HEK293T (cell line): Measurements from ENCODE around the gene PAGR1.
A peak's percentile ranks its signal among the peaks of the same experiment; 100 is the strongest.

Source experiments
- CTCF ChIA-PET: fragments of 350-600 bp; formaldehyde crosslinking; extraction: SDS; loops from one replicate; lab custom pipeline; 2021; ENCODE audit warnings: antibody characterized with exemption, inconsistent platforms; lab: Yijun Ruan, JAX
- POLR2A ChIA-PET: fragments of 350-600 bp; formaldehyde crosslinking; extraction: SDS; loops from one replicate; lab custom pipeline; 2020; ENCODE audit warnings: antibody characterized with exemption, inconsistent platforms; lab: Yijun Ruan, JAX
- DNase-seq: peaks from one replicate; pipeline ENCODE4 v3.0.0; 2012; ENCODE audit warnings: mixed read lengths; ENCODE audit errors: extremely low spot score
- ARNT ChIP-seq: fragments of 450-650 bp; IDR thresholded peaks from 2 replicates; pipeline ENCODE4 v1.6.1; 2017; ENCODE audit warnings: mild to moderate bottlenecking
- BHLHE40 ChIP-seq: fragments of 450-650 bp; IDR thresholded peaks from 2 replicates; pipeline ENCODE4 v1.6.1; 2016; ENCODE audit warnings: mild to moderate bottlenecking, moderate library complexity, borderline replicate concordance
- CTBP1 ChIP-seq: fragments of 450-650 bp; IDR thresholded peaks from 2 replicates; pipeline ENCODE4 v1.6.1; 2016; ENCODE audit warnings: borderline replicate concordance
- ELF4 ChIP-seq: fragments of 450-650 bp; IDR thresholded peaks from 2 replicates; pipeline ENCODE4 v1.6.1; 2017; ENCODE audit warnings: antibody characterized with exemption
- FOXA1 ChIP-seq: fragments of 450-650 bp; IDR thresholded peaks from 2 replicates; pipeline ENCODE4 v1.6.1; 2016; ENCODE audit warnings: mild to moderate bottlenecking
- FOXK2 ChIP-seq: fragments of 450-650 bp; IDR thresholded peaks from 2 replicates; pipeline ENCODE4 v1.6.1; 2016; ENCODE audit warnings: mild to moderate bottlenecking
- FOXM1 ChIP-seq: fragments of 450-650 bp; IDR thresholded peaks from 2 replicates; pipeline ENCODE4 v1.6.1; 2017; ENCODE audit warnings: mild to moderate bottlenecking, borderline replicate concordance
- HDGF ChIP-seq: fragments of 450-650 bp; IDR thresholded peaks from 2 replicates; pipeline ENCODE4 v1.6.1; 2017; ENCODE audit warnings: antibody characterized with exemption, borderline replicate concordance
- L3MBTL2 ChIP-seq: fragments of 450-650 bp; conservative IDR thresholded peaks from 2 replicates; pipeline ENCODE4 v1.6.1; 2016; ENCODE audit warnings: mild to moderate bottlenecking
- LEF1 ChIP-seq: fragments of 450-650 bp; IDR thresholded peaks from 2 replicates; pipeline ENCODE4 v1.6.1; 2017; ENCODE audit warnings: mild to moderate bottlenecking, borderline replicate concordance
- NFRKB ChIP-seq: fragments of 450-650 bp; IDR thresholded peaks from 2 replicates; pipeline ENCODE4 v1.6.1; 2016; ENCODE audit warnings: mild to moderate bottlenecking, moderate library complexity
- PKNOX1 ChIP-seq: fragments of 450-650 bp; IDR thresholded peaks from 2 replicates; pipeline ENCODE4 v1.6.1; 2016
- SP1 ChIP-seq: fragments of 450-650 bp; IDR thresholded peaks from 2 replicates; pipeline ENCODE4 v1.6.1; 2017
- SUZ12 ChIP-seq: fragments of 450-650 bp; IDR thresholded peaks from 2 replicates; pipeline ENCODE4 v1.6.1; 2016; ENCODE audit warnings: mild to moderate bottlenecking
- TARDBP ChIP-seq: fragments of 450-650 bp; IDR thresholded peaks from 2 replicates; pipeline ENCODE4 v1.6.1; 2016
- ZNF384 ChIP-seq: fragments of 450-650 bp; IDR thresholded peaks from 2 replicates; pipeline ENCODE4 v1.6.1; 2016

PAGR1 gene

GRCh38 chr16:29804455-29805231 lies 11.3 kb upstream of the PAGR1 start:
- ChIA-PET CTCF (interaction anchor here (0.7 to 2.0 kb wide), 4 partner anchors 11 to 14 kb away, joined by 3 to 5 read pairs (median 4); partner anchors contain the start of genes KIF22 and PAGR1), POLR2A (interaction anchor here (0.6 to 9.5 kb wide), 7 partner anchors 12 to 1226 kb away, joined by 3 to 176 read pairs (median 3); partner anchors contain the start of genes KIF22, MVP, PAGR1 and PRRT2)
- TF ChIP-seq CTBP1 (no peak), LEF1 (no peak), FOXM1 (no peak), HDGF (no peak), PKNOX1 (no peak), ARNT (no peak), ZNF384 (no peak), NFRKB (no peak), SP1 (no peak), L3MBTL2 (no peak), SUZ12 (no peak)
- no peak for DNase-seq

- peak; percentile 96 for DNase-seq
- ChIA-PET POLR2A (interaction anchor here (0.5 to 9.5 kb wide), 9 partner anchors 9 to 1145 kb away, joined by 3 to 176 read pairs (median 4); partner anchors contain the start of genes KIF22, MVP, PAGR1 and PRRT2), CTCF (interaction anchor here (0.9 to 2.0 kb wide), 2 partner anchors 10 to 15 kb away, joined by 3 to 4 read pairs; partner anchors contain the start of genes KIF22 and PAGR1)
- TF ChIP-seq CTBP1, result no peak
Measured at GRCh38 chr16:29805232-29806098, 10.5 kb upstream of the PAGR1 start.

GRCh38 chr16:29806099-29806579 lies 9.8 kb upstream of the PAGR1 start, which contains the start of gene MAZ:
Gene MAZ (plus strand): TSS chr16:29806529. CDS start chr16:29806702, 173 bp downstream.
- TF ChIP-seq BHLHE40 (no peak), SUZ12 (no peak), FOXM1 (no peak), ELF4 (no peak), FOXA1 (no peak), TARDBP (no peak), NFRKB (no peak), SP1 (no peak), L3MBTL2 (no peak), PKNOX1 (no peak), ARNT (no peak), CTBP1 (no peak), LEF1 (no peak)
- DNase-seq, result no peak
- ChIA-PET CTCF (interaction anchor here (2.4 kb wide), 1 partner anchor 11 kb away, joined by 27 read pairs; the partner anchor contains the start of gene PAGR1), POLR2A (interaction anchor here (0.5 to 9.5 kb wide), 30 partner anchors 8 to 1240 kb away, joined by 3 to 176 read pairs (median 4); partner anchors contain the start of genes ASPHD1, HSD3B7, KCTD13 and KIF22)

GRCh38 chr16:29806641-29807425 lies 9.1 kb upstream of the PAGR1 start:
- peak; percentile 71 for DNase-seq
- TF ChIP-seq NFRKB (no peak), FOXK2 (no peak), FOXM1 (no peak), HDGF (no peak), SUZ12 (no peak), CTBP1 (no peak), BHLHE40 (no peak), TARDBP (no peak), LEF1 (no peak), FOXA1 (no peak), ZNF384 (no peak), ELF4 (no peak), L3MBTL2 (no peak), PKNOX1 (no peak), SP1 (no peak)

More at GRCh38 chr16:29806641-29807425, 9.1 kb upstream of the PAGR1 start:
- ChIA-PET POLR2A (interaction anchor here (0.5 to 9.5 kb wide), 40 partner anchors 8 to 1240 kb away, joined by 3 to 176 read pairs (median 4); partner anchors contain the start of genes ASPHD1, CDIPT, HSD3B7 and KCTD13), CTCF (interaction anchor here (0.9 to 2.4 kb wide), 6 partner anchors 10 to 1178 kb away, joined by 3 to 27 read pairs (median 6); partner anchors contain the start of gene PAGR1)
